Measurements from ENCODE around the gene ISLR2.
"Not testable (repeated sequence)": the region's sequence is repeated elsewhere in the genome, so short reads cannot be mapped to it uniquely, and the experiment has no call there.

ISLR2 gene

GRCh38 chr15:74156678-74157411, 26.5 kb downstream of the ISLR2 start:
- FAIRE-seq (no peak), DNase-seq (ENCODE audit: low spot score) (no peak)

GRCh38 chr15:74157868-74158827, 27.8 kb downstream of the ISLR2 start:
- DNase-seq (ENCODE audit: low spot score) = no peak
- FAIRE-seq = no peak

GRCh38 chr15:74158855-74159650, 28.7 kb downstream of the ISLR2 start:
- FAIRE-seq (no peak), DNase-seq (ENCODE audit: low spot score) (no peak)

GRCh38 chr15:74159773-74160172, 29.4 kb downstream of the ISLR2 start:
- FAIRE-seq = no peak
- DNase-seq (ENCODE audit: low spot score) = no peak

GRCh38 chr15:74160390-74160789, 30.0 kb downstream of the ISLR2 start:
- not testable (repeated sequence) for DNase-seq (ENCODE audit: low spot score); FAIRE-seq

- DNase-seq (ENCODE audit: low spot score); FAIRE-seq: not testable (repeated sequence)
Measured at GRCh38 chr15:74162195-74162536, 31.8 kb downstream of the ISLR2 start.

GRCh38 chr15:74165461-74165860, 35.1 kb downstream of the ISLR2 start:
- no peak for DNase-seq (ENCODE audit: low spot score)
- no peak for FAIRE-seq

GRCh38 chr15:74167891-74168331, 37.5 kb downstream of the ISLR2 start:
- FAIRE-seq (no peak), DNase-seq (ENCODE audit: low spot score) (no peak)

GRCh38 chr15:74168711-74169126, 38.3 kb downstream of the ISLR2 start:
- FAIRE-seq (no peak), DNase-seq (ENCODE audit: low spot score) (no peak)

- FAIRE-seq = no peak
- no peak for DNase-seq (ENCODE audit: low spot score)
Measured at GRCh38 chr15:74170071-74170844, 39.9 kb downstream of the ISLR2 start.

- FAIRE-seq (no peak), DNase-seq (ENCODE audit: low spot score) (no peak)
Measured at GRCh38 chr15:74170875-74171578, 40.6 kb downstream of the ISLR2 start.

GRCh38 chr15:74171965-74172541, 41.7 kb downstream of the ISLR2 start:
- DNase-seq (ENCODE audit: low spot score) (no peak), FAIRE-seq (no peak)

GRCh38 chr15:74172701-74173379, 42.5 kb downstream of the ISLR2 start:
- no peak for FAIRE-seq
- DNase-seq (ENCODE audit: low spot score) = no peak

GRCh38 chr15:74173380-74174218, 43.2 kb downstream of the ISLR2 start, which contains the start of gene ISLR:
Gene ISLR, plus strand, starts transcription at chr15:74173710. Its CDS starts 1,149 bp downstream, at chr15:74174859.
- FAIRE-seq (no peak), DNase-seq (ENCODE audit: low spot score) (no peak)

GRCh38 chr15:74174219-74174957, 44.0 kb downstream of the ISLR2 start:
- FAIRE-seq (no peak), DNase-seq (ENCODE audit: low spot score) (no peak)

- FAIRE-seq (no peak), DNase-seq (ENCODE audit: low spot score) (no peak)
Measured at GRCh38 chr15:74174958-74175253, 44.5 kb downstream of the ISLR2 start.

GRCh38 chr15:74175271-74176191, 45.1 kb downstream of the ISLR2 start:
- no peak for FAIRE-seq
- DNase-seq (ENCODE audit: low spot score) = no peak
